Hematopoietic multipotent progenitor cell treated with erythropoietin and hydrocortisone succinate and interleukin-3 and kit ligand, for 17 days (in vitro differentiated cells): ENCODE data around the gene MAPK8IP1.
"Not testable (repeated sequence)": the region's sequence is repeated elsewhere in the genome, so short reads cannot be mapped to it uniquely, and the experiment has no call there.

Source experiments
- DNase-seq: peaks from one replicate; pipeline ENCODE4 v3.0.0-alpha.2; 2015; ENCODE audit warnings: low spot score

Gene MAPK8IP1

GRCh38 chr11:45885274-45885920, at the start of gene MAPK8IP1:
Gene MAPK8IP1, plus strand, starts transcription at chr11:45885651. Its CDS starts 170 bp downstream, at chr11:45885821.
- DNase-seq = peak; percentile 33

DNA sequence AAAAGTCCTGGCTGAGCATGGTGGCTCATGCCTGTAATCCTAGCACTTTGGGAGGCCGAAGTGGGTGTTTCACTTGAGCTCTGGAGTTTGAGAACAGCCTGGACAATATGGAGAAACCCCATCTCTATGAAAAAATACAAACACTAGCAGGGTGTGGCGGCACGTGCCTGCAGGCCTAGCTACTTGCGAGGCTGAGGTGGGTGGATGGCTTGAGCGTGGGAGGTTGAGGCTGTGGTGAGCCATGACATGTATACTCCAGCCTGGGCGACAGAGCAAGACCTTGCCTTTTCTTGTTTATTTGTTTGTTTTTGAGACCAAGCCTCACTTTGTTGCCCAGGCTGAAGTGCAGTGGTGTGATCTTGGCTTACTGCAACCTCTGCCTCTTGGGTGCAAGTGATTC, 46.2 kb upstream of the MAPK8IP1 start:
- no peak for DNase-seq

DNA sequence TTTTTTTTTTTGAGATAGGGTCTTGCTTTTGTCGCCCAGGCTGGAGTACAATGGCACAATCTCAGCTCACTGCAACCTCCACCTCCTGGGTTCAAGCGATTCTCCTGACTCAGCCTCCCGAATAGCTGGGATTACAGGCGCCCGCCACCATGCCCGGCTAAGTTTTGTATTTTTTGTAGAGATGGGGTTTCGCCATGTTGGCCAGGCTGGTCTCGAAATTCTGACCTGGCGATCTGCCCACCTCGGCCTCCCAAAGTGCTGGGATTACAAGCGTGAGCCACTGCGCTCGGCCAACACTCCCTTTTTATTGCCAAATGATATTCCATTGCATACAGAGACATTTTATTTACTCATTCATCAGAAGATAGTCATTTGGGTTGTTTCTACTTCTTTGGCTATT, 45.2 kb upstream of the MAPK8IP1 start:
- not testable (repeated sequence) for DNase-seq

GRCh38 chr11:45843158-45843924, 42.1 kb upstream of the MAPK8IP1 start:
- DNase-seq = peak; percentile 94

- DNase-seq = no peak
These were observed 40.5 kb upstream of the MAPK8IP1 start for GRCh38 chr11:45844822-45845578.

- no peak for DNase-seq
These were observed 39.2 kb upstream of the MAPK8IP1 start for GRCh38 chr11:45846174-45846675.

- peak; percentile 100 for DNase-seq
These were observed 38.2 kb upstream of the MAPK8IP1 start, which contains the start of gene CRY2 for GRCh38 chr11:45846974-45847910. Gene CRY2, plus strand, starts transcription at chr11:45847475. Its CDS starts 16 bp downstream, at chr11:45847491.

GRCh38 chr11:45847911-45848316, 37.5 kb upstream of the MAPK8IP1 start:
- DNase-seq = peak; percentile 67

DNA sequence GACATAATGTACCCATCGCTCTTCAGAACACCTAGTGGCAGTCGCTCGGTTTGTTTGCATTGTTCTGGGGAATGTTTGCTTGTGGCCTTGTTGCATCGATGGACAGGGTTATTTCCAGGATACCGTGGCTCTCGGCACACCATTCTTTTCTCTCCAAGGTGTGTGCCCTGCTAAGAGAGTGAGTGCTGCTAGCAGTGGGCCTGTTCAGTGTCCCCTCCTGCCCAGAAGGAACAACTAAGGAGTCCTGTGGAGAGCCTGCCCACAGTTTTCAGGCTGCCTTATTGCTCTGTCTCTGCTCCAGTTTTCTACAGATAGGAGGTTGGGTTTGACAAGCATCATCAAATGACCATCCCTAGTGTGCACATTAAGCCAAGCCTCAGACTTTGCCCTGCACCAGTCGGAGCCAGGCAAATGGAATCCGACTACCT, 36.8 kb upstream of the MAPK8IP1 start:
- no peak for DNase-seq

- no peak for DNase-seq
These were observed 35.0 kb upstream of the MAPK8IP1 start for GRCh38 chr11:45850446-45850845.

DNA sequence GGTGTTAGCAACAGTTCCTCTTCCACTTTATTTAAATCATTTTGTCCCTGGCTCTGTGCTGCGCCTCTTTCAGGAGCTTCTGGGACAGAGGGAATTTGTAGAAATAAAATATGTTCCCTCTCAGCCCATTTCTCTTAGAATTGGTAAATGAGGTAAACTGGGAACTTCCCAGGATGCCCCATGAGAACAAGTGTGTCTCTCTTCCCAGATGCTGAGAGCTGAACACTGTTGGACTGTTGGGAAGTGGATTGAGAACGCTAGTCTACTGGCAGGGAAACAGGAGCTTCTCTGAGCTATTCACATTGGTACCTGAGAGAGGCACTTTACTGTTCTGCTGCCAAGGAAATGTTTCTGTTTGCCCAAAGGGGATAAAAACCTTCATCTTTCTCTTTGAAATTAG, 34.2 kb upstream of the MAPK8IP1 start:
- DNase-seq = no peak

- DNase-seq = no peak
These were observed 33.3 kb upstream of the MAPK8IP1 start for GRCh38 chr11:45852018-45852711.

GRCh38 chr11:45852712-45853101, 32.7 kb upstream of the MAPK8IP1 start:
- no peak for DNase-seq

- no peak for DNase-seq
These were observed 31.9 kb upstream of the MAPK8IP1 start for GRCh38 chr11:45853332-45854219.

GRCh38 chr11:45855308-45855707, 30.1 kb upstream of the MAPK8IP1 start:
- DNase-seq = no peak

DNA sequence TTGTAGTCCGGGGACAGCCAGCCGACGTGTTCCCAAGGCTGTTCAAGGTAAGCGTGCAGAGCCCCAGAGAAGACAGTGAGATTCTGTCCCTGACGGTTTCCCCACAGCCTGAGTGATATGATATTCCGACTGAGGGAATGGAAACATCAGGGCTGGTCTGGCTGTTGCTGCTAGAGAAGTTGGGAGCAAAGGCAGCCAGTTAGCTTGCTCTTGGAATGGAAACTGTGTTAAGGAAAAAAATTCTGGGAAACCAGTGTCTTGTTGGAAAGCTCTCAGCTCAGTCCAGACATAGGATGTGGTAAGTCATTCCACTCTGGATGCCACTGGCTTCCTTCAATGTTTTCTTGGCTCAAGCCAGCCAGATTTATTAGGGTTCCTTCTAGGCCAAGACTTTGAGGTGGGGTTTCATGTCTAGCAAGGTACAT, 29.4 kb upstream of the MAPK8IP1 start:
- no peak for DNase-seq

DNA sequence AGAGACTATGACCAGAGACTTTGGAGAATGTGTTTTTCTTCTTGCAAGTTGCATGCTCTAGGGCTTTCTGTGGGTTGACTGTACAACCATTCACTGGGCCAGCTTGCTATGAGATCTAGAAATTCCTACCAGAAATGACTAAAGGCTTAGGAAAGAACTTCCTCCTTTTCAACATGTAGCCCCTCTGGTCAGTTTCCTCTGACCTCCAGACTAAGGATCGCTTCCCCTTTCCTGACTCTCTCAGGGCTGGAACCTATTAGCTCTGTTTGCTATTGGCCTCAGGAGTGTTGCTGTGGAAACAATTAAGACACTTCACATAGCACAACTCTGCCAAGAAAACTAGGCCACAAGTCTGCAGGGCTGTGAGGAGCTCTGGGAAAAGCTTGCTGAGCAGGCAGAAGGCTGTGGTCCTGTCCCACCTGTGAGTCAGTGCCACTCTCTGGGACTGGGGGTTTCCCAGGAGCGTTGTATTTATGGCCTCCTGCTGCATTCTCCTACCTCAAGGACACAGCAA, 27.4 kb upstream of the MAPK8IP1 start:
- DNase-seq = no peak

- no peak for DNase-seq
These were observed 26.6 kb upstream of the MAPK8IP1 start for GRCh38 chr11:45858751-45859398.

GRCh38 chr11:45859661-45860140, 25.8 kb upstream of the MAPK8IP1 start:
- DNase-seq = no peak
